HEK293T (cell line): ENCODE measurements around the gene FBXO33.

Experiments
- ARNT ChIP-seq: fragments of 450-650 bp; IDR thresholded peaks from 2 replicates; pipeline ENCODE4 v1.6.1; 2017; ENCODE audit warnings: mild to moderate bottlenecking
- BHLHE40 ChIP-seq: fragments of 450-650 bp; IDR thresholded peaks from 2 replicates; pipeline ENCODE4 v1.6.1; 2016; ENCODE audit warnings: mild to moderate bottlenecking, moderate library complexity, borderline replicate concordance
- CTBP1 ChIP-seq: fragments of 450-650 bp; IDR thresholded peaks from 2 replicates; pipeline ENCODE4 v1.6.1; 2016; ENCODE audit warnings: borderline replicate concordance
- ELF4 ChIP-seq: fragments of 450-650 bp; IDR thresholded peaks from 2 replicates; pipeline ENCODE4 v1.6.1; 2017; ENCODE audit warnings: antibody characterized with exemption
- FOXK2 ChIP-seq: fragments of 450-650 bp; IDR thresholded peaks from 2 replicates; pipeline ENCODE4 v1.6.1; 2016; ENCODE audit warnings: mild to moderate bottlenecking
- FOXM1 ChIP-seq: fragments of 450-650 bp; IDR thresholded peaks from 2 replicates; pipeline ENCODE4 v1.6.1; 2017; ENCODE audit warnings: mild to moderate bottlenecking, borderline replicate concordance
- HDGF ChIP-seq: fragments of 450-650 bp; IDR thresholded peaks from 2 replicates; pipeline ENCODE4 v1.6.1; 2017; ENCODE audit warnings: antibody characterized with exemption, borderline replicate concordance
- L3MBTL2 ChIP-seq: fragments of 450-650 bp; conservative IDR thresholded peaks from 2 replicates; pipeline ENCODE4 v1.6.1; 2016; ENCODE audit warnings: mild to moderate bottlenecking
- NFRKB ChIP-seq: fragments of 450-650 bp; IDR thresholded peaks from 2 replicates; pipeline ENCODE4 v1.6.1; 2016; ENCODE audit warnings: mild to moderate bottlenecking, moderate library complexity
- SP1 ChIP-seq: fragments of 450-650 bp; IDR thresholded peaks from 2 replicates; pipeline ENCODE4 v1.6.1; 2017
- SUZ12 ChIP-seq: fragments of 450-650 bp; IDR thresholded peaks from 2 replicates; pipeline ENCODE4 v1.6.1; 2016; ENCODE audit warnings: mild to moderate bottlenecking
- TARDBP ChIP-seq: fragments of 450-650 bp; IDR thresholded peaks from 2 replicates; pipeline ENCODE4 v1.6.1; 2016
- ZNF384 ChIP-seq: fragments of 450-650 bp; IDR thresholded peaks from 2 replicates; pipeline ENCODE4 v1.6.1; 2016
- TF ChIP-seq, protein P1 (sequence below): fragments of 450-650 bp; IDR thresholded peaks from 2 replicates; pipeline ENCODE4 v1.6.1; 2016

DNA sequence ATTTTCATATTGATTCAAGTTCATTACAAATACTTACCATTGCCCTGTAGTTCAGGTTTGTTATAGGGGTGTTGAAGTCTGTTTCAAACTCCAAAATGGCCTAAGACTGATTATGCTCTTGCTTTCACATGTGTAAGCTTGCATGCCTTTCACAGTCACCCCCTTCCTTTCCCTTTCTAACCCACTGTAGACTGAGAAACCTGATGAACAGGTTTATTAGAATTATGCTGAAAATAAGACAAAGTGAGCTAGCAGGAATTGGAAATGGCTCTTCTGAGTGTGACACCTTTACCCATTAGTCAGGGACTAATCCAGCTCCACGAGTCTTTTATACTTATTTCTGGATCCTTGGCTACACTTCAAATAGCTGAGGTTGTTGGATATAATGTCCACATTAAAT lies 38.9 kb downstream of the FBXO33 start:
- TF ChIP-seq, protein P1, sequence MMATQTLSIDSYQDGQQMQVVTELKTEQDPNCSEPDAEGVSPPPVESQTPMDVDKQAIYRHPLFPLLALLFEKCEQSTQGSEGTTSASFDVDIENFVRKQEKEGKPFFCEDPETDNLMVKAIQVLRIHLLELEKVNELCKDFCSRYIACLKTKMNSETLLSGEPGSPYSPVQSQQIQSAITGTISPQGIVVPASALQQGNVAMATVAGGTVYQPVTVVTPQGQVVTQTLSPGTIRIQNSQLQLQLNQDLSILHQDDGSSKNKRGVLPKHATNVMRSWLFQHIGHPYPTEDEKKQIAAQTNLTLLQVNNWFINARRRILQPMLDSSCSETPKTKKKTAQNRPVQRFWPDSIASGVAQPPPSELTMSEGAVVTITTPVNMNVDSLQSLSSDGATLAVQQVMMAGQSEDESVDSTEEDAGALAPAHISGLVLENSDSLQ = no peak
- TF ChIP-seq TARDBP = no peak
- no peak for TF ChIP-seq FOXM1
- TF ChIP-seq ARNT = no peak
- no peak for TF ChIP-seq HDGF
- no peak for TF ChIP-seq BHLHE40
- no peak for TF ChIP-seq ZNF384
- TF ChIP-seq SP1 = no peak
- TF ChIP-seq L3MBTL2 = no peak
- TF ChIP-seq SUZ12 = no peak
- no peak for TF ChIP-seq NFRKB
- no peak for TF ChIP-seq FOXK2
- no peak for TF ChIP-seq CTBP1
- no peak for TF ChIP-seq ELF4
